Vagina (tissue), 2 donors: ENCODE results near the gene ROR1.
"Not testable (repeated sequence)": the region's sequence is repeated elsewhere in the genome, so short reads cannot be mapped to it uniquely, and the experiment has no call there.

Experiments used
- POLR2AphosphoS5 ChIP-seq, 2 donors: sonication (generic); formaldehyde crosslinking; IDR thresholded peaks; one replicate each; pipeline ENCODE4 v1.9.0; 2017; ENCODE audit warnings: antibody characterized with exemption in 2 of 2, mild to moderate bottlenecking in 2 of 2, low read depth in 1 of 2; ENCODE audit not compliant: insufficient read depth in 1 of 2
- TF ChIP-seq, protein P1 (sequence below), 3 experiments: fragments of 450-650 bp in 2 of 3; fragments of 200-600 bp in 1 of 3; sonication (generic) in 1 of 3; IDR thresholded peaks; one replicate each; pipeline ENCODE4 v1.5.1; 2017 to 2019; ENCODE audit warnings: antibody characterized with exemption in 3 of 3, mild to moderate bottlenecking in 2 of 3, moderate library complexity in 2 of 3

GRCh38 chr1:63787270-63787669, 13.5 kb downstream of the ROR1 start:
- TF ChIP-seq, protein P1, sequence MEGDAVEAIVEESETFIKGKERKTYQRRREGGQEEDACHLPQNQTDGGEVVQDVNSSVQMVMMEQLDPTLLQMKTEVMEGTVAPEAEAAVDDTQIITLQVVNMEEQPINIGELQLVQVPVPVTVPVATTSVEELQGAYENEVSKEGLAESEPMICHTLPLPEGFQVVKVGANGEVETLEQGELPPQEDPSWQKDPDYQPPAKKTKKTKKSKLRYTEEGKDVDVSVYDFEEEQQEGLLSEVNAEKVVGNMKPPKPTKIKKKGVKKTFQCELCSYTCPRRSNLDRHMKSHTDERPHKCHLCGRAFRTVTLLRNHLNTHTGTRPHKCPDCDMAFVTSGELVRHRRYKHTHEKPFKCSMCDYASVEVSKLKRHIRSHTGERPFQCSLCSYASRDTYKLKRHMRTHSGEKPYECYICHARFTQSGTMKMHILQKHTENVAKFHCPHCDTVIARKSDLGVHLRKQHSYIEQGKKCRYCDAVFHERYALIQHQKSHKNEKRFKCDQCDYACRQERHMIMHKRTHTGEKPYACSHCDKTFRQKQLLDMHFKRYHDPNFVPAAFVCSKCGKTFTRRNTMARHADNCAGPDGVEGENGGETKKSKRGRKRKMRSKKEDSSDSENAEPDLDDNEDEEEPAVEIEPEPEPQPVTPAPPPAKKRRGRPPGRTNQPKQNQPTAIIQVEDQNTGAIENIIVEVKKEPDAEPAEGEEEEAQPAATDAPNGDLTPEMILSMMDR (IDR thresholded peaks at IDR 0.05) = not testable (repeated sequence)
- TF ChIP-seq POLR2AphosphoS5 (IDR thresholded peaks at IDR 0.05; ENCODE audit: insufficient read depth in 1 of 2, low read depth in 1 of 2) = not testable (repeated sequence)
